ENCODE measurements around the gene DLX2. TPM values are rescaled to one million over a fixed set of nuclear protein-coding genes. Genes with fewer than 3 reads are reported as not detected.

Gene DLX2
- total RNA-seq, 1 donor from 2014 or later, result not detected

DNA sequence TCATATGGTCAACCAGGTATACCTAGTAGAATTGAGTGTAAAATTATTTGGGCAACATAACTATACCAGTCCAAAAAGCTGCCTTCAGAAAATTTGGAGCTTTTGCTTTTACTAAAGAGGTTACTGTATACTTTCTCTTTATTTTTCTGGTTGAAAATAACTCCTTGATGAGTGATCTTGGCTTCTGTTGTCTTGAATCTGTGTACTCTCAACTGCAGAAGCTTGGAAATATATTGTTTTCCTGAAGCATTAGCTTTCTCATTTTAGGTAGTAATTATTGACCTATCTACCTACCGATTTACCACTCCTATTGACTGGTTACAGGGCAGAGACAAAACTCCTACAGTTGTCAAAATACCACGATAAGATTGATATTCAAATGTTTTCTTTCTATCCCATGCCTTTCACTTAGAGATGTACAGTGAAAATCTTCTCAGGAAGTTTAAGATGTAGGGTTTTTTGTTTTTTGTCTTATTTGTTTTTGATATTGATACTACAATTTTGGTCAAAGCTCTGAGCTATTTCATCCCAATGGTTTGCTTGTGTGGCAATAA lies 53.1 kb downstream of the DLX2 start:
- Histone ChIP-seq H3K9me3 (ENCODE audit: low read depth) (no peaks in the 10 kb centered on the region), H3K79me2 (ENCODE audit: low read depth) (no peaks in the 10 kb centered on the region), H4K20me1 (ENCODE audit: low read depth) (no peaks in the 10 kb centered on the region), H3F3A (ENCODE audit: low read depth) (peaks cover 4% of the 10 kb centered on the region), H3K27ac (no peak overlapping the region), H3K27me3 (no peaks in the 10 kb centered on the region), H3K9ac (no peak overlapping the region), H3K4me1 (peaks cover 6% of the 10 kb centered on the region), H3K36me3 (no peaks in the 10 kb centered on the region), H2AFZ (replicated peaks) (no peak overlapping the region), H3K4me3 (no peak overlapping the region), H3K4me2 (no peak overlapping the region)
- Mint-ChIP-seq H3K4me3 (no peak overlapping the region), H3K27me3 (ENCODE audit: insufficient read depth, low read depth) (no peaks in the 10 kb centered on the region), H3K4me1 (peaks cover 20% of the 10 kb centered on the region), H3K36me3 (no peaks in the 10 kb centered on the region), H3K27ac (no peak overlapping the region), H3K9me3 (no peaks in the 10 kb centered on the region)
- DNase-seq (ENCODE audit: low spot score), result no peak
- TF ChIP-seq, protein P1, sequence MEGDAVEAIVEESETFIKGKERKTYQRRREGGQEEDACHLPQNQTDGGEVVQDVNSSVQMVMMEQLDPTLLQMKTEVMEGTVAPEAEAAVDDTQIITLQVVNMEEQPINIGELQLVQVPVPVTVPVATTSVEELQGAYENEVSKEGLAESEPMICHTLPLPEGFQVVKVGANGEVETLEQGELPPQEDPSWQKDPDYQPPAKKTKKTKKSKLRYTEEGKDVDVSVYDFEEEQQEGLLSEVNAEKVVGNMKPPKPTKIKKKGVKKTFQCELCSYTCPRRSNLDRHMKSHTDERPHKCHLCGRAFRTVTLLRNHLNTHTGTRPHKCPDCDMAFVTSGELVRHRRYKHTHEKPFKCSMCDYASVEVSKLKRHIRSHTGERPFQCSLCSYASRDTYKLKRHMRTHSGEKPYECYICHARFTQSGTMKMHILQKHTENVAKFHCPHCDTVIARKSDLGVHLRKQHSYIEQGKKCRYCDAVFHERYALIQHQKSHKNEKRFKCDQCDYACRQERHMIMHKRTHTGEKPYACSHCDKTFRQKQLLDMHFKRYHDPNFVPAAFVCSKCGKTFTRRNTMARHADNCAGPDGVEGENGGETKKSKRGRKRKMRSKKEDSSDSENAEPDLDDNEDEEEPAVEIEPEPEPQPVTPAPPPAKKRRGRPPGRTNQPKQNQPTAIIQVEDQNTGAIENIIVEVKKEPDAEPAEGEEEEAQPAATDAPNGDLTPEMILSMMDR (IDR thresholded peaks at IDR 0.05), result no peak
- TF ChIP-seq EZH2phosphoT487 (IDR thresholded peaks at IDR 0.05) (no peak), EZH2 (IDR thresholded peaks at IDR 0.05) (no peak)

Other genes with a start within 250 kb of the DLX2 start
- 1.4 and 2.3 TPM in 2 replicates for gene SLC25A12, start 208.7 kb downstream of the DLX2 start, total RNA-seq (ENCODE audit: low replicate concordance)
- gene HAT1, start 180.4 kb downstream of the DLX2 start, total RNA-seq (ENCODE audit: low replicate concordance), result 63.6 and 109 TPM in 2 replicates
- 8.2 and 9.8 TPM in 2 replicates for gene METAP1D, start 102.9 kb downstream of the DLX2 start, total RNA-seq (ENCODE audit: low replicate concordance)
- gene DLX1, start 17.4 kb downstream of the DLX2 start, total RNA-seq (ENCODE audit: low replicate concordance), result not detected in 2 replicates